GM21717 (cell line): ENCODE data around the gene ZNF681.
A peak's percentile ranks its signal among the peaks of the same experiment; 100 is the strongest.
"Not testable (repeated sequence)": the region's sequence is repeated elsewhere in the genome, so short reads cannot be mapped to it uniquely, and the experiment has no call there.

Experiments
- ATAC-seq: cut with Tn5 transposase; IDR thresholded peaks from one replicate; pipeline ENCODE4 v1.9.1; 2021; ENCODE audit warnings: mild to moderate bottlenecking, moderate library complexity; ENCODE audit not compliant: unreplicated experiment

The ZNF681 gene

GRCh38 chr19:23774524-23774971 lies 15.9 kb upstream of the ZNF681 start:
- ATAC-seq, result no peak

GRCh38 chr19:23774106-23774505 lies 15.4 kb upstream of the ZNF681 start:
- ATAC-seq, result no peak

- no peak for ATAC-seq
These were observed 14.0 kb upstream of the ZNF681 start for GRCh38 chr19:23772675-23773063.

- ATAC-seq, result no peak
These were observed 13.3 kb upstream of the ZNF681 start for GRCh38 chr19:23771761-23772674.

GRCh38 chr19:23771316-23771715 lies 12.6 kb upstream of the ZNF681 start:
- no peak for ATAC-seq

GRCh38 chr19:23770672-23771250 lies 12.1 kb upstream of the ZNF681 start:
- ATAC-seq, result no peak

GRCh38 chr19:23769691-23770468 lies 11.2 kb upstream of the ZNF681 start:
- no peak for ATAC-seq

- no peak for ATAC-seq
These were observed 8.3 kb upstream of the ZNF681 start for GRCh38 chr19:23766951-23767350.

- no peak for ATAC-seq
These were observed 6.1 kb upstream of the ZNF681 start for GRCh38 chr19:23764781-23765180.

- ATAC-seq, result peak; percentile 48
These were observed 4.4 kb upstream of the ZNF681 start for GRCh38 chr19:23762884-23763711.

- no peak for ATAC-seq
These were observed 3.8 kb upstream of the ZNF681 start for GRCh38 chr19:23762548-23762883.

- ATAC-seq, result not testable (repeated sequence)
These were observed 1.6 kb upstream of the ZNF681 start for GRCh38 chr19:23760326-23760725.

GRCh38 chr19:23743633-23744232 lies 15.0 kb downstream of the ZNF681 start:
- not testable (repeated sequence) for ATAC-seq

GRCh38 chr19:23730729-23731465 lies 27.8 kb downstream of the ZNF681 start:
- ATAC-seq, result not testable (repeated sequence)

- ATAC-seq, result not testable (repeated sequence)
These were observed 34.5 kb downstream of the ZNF681 start for GRCh38 chr19:23724161-23724560.

- ATAC-seq, result no peak
These were observed 39.9 kb downstream of the ZNF681 start for GRCh38 chr19:23718802-23719201.

GRCh38 chr19:23716792-23717191 lies 41.9 kb downstream of the ZNF681 start:
- ATAC-seq, result no peak

- ATAC-seq, result no peak
These were observed 49.3 kb downstream of the ZNF681 start for GRCh38 chr19:23709347-23709746.

GRCh38 chr19:23706657-23707056 lies 52.0 kb downstream of the ZNF681 start:
- ATAC-seq, result no peak

- no peak for ATAC-seq
These were observed 59.2 kb downstream of the ZNF681 start for GRCh38 chr19:23699521-23699860.
